Endothelial cell of umbilical vein (primary cell): ENCODE results near the gene KCNA3. TPM values are rescaled to one million over a fixed set of nuclear protein-coding genes. Genes with fewer than 3 reads are reported as not detected.

Source experiments
- BruUV-seq: library from RNA; stranded (reverse); fragments of 400-500 nt; replicated peaks from 2 replicates; lab custom pipeline; 2021; lab: Mats Ljungman, UMichigan
- CTCF ChIA-PET: fragments of 300-600, 350-600 bp; sonication (Branson Sonifier 250); formaldehyde crosslinking; loops from one replicate; lab custom pipeline; 2021; ENCODE audit warnings: antibody characterized with exemption, inconsistent platforms; lab: Charles Lee
- POLR2A ChIA-PET: fragments of 300-600, 350-600 bp; sonication (Branson Sonifier 250); formaldehyde crosslinking; loops from one replicate; lab custom pipeline; 2021; ENCODE audit warnings: antibody characterized with exemption, inconsistent platforms; lab: Charles Lee
- DNase-seq: peaks from one replicate; pipeline ENCODE4 v3.0.0-alpha.2; 2011; ENCODE audit warnings: low read depth, low spot score
- FAIRE-seq: peaks from 2 replicates; lab custom pipeline; 2011; peaks lifted over from hg19 to GRCh38; lab: Jason Lieb, UNC
- H2AFZ ChIP-seq: 2 replicates; pipeline ENCODE4 v1.6.0; 2012; ENCODE audit warnings: low read depth, low read length, control low read depth, inconsistent platforms
- H3K27ac ChIP-seq: 2 replicates; pipeline ENCODE4 v1.5.1; 2011; ENCODE audit warnings: low read depth, mild to moderate bottlenecking, control low read depth, low read length, moderate library complexity; ENCODE audit not compliant: insufficient read depth
- H3K27me3 ChIP-seq, 2 experiments: 2 replicates each; pipeline versions ENCODE4 v1.6.0 to v1.6.1; 2011; ENCODE audit warnings: low read length in 2 of 2, mixed read lengths in 1 of 2; ENCODE audit not compliant: control insufficient read depth in 2 of 2, insufficient read depth in 2 of 2
- H3K36me3 ChIP-seq, 2 experiments: 2 replicates in 1 of 2; 3 replicates in 1 of 2; pipeline ENCODE4 v1.5.1; 2011; ENCODE audit warnings: low read length in 2 of 2, mild to moderate bottlenecking in 1 of 2, moderate library complexity in 1 of 2; ENCODE audit not compliant: control insufficient read depth in 2 of 2, insufficient read depth in 2 of 2; ENCODE audit errors: extremely low read depth in 1 of 2
- H3K4me1 ChIP-seq: 3 replicates; pipeline ENCODE4 v1.5.1; 2011; ENCODE audit warnings: mild to moderate bottlenecking, low read length; ENCODE audit not compliant: control insufficient read depth, insufficient read depth; ENCODE audit errors: extremely low read depth
- H3K4me2 ChIP-seq: 2 replicates; pipeline ENCODE4 v1.6.1; 2011; ENCODE audit warnings: low read length, control low read depth, mixed read lengths; ENCODE audit not compliant: insufficient read depth
- H3K4me3 ChIP-seq, 3 experiments: fragments of 200-600 bp in 1 of 3; sonication (generic), shearing (Covaris generic) in 1 of 3; replicated peaks in 1 of 3; 2 replicates each; pipeline ENCODE4 v1.5.1; 2011 to 2016; ENCODE audit warnings: control low read depth in 3 of 3, low read length in 3 of 3, mild to moderate bottlenecking in 2 of 3, inconsistent platforms in 1 of 3, low read depth in 1 of 3, moderate library complexity in 1 of 3; ENCODE audit not compliant: insufficient read depth in 1 of 3
- H3K79me2 ChIP-seq: 2 replicates; pipeline ENCODE4 v1.6.0; 2012; ENCODE audit warnings: low read length, inconsistent platforms; ENCODE audit not compliant: control insufficient read depth, insufficient read depth
- H3K9ac ChIP-seq: replicated peaks from 2 replicates; pipeline ENCODE3; 2011; ENCODE audit warnings: low read length, control low read depth; ENCODE audit not compliant: insufficient read depth; ENCODE audit errors: extremely low read depth
- H3K9me1 ChIP-seq: replicated peaks from 3 replicates; pipeline ENCODE4 v1.6.0; 2011; ENCODE audit warnings: mild to moderate bottlenecking, low read length; ENCODE audit not compliant: control insufficient read depth, insufficient read depth; ENCODE audit errors: extremely low read depth
- H3K9me3 ChIP-seq: replicated peaks from 2 replicates; pipeline ENCODE4 v1.5.1; 2012; ENCODE audit warnings: low read length, inconsistent platforms; ENCODE audit not compliant: control insufficient read depth, insufficient read depth
- H4K20me1 ChIP-seq: replicated peaks from 2 replicates; pipeline ENCODE3; 2011; ENCODE audit warnings: mild to moderate bottlenecking, low read length; ENCODE audit not compliant: control insufficient read depth, insufficient read depth; ENCODE audit errors: extremely low read depth
- CTCF ChIP-seq, 2 donors: IDR thresholded peaks; 1 replicate in 1 of 2; 2 replicates in 1 of 2; pipeline ENCODE4 v1.5.1; 2011; ENCODE audit warnings: low read length in 2 of 2, mild to moderate bottlenecking in 2 of 2, moderate library complexity in 2 of 2, control low read depth in 1 of 2, inconsistent platforms in 1 of 2, low read depth in 1 of 2; ENCODE audit not compliant: insufficient read depth in 1 of 2; ENCODE audit errors: extremely low read depth in 1 of 2
- EZH2 ChIP-seq: IDR thresholded peaks from 2 replicates; pipeline ENCODE4 v1.6.1; 2012; ENCODE audit warnings: borderline replicate concordance, low read depth, mild to moderate bottlenecking, moderate library complexity, low read length, inconsistent platforms; ENCODE audit not compliant: severe bottlenecking
- FOS ChIP-seq: IDR thresholded peaks from 2 replicates; pipeline ENCODE4 v1.6.1; 2011; ENCODE audit warnings: mild to moderate bottlenecking, low read length, moderate library complexity, borderline replicate concordance; ENCODE audit not compliant: insufficient read depth
- GATA2 ChIP-seq: IDR thresholded peaks from 2 replicates; pipeline ENCODE4 v1.7.0; 2011; ENCODE audit warnings: low read depth, mild to moderate bottlenecking, moderate library complexity, mixed read lengths, low read length; ENCODE audit not compliant: insufficient read length, insufficient read depth
- JUN ChIP-seq: IDR thresholded peaks from 2 replicates; pipeline ENCODE4 v1.6.1; 2011; ENCODE audit warnings: borderline replicate concordance, low read depth; ENCODE audit not compliant: insufficient read length, insufficient read depth
- MYC ChIP-seq: IDR thresholded peaks from one replicate; pipeline ENCODE4 v1.6.1; 2011; ENCODE audit warnings: mild to moderate bottlenecking, low read depth, low read length
- POLR2A ChIP-seq: IDR thresholded peaks from 2 replicates; pipeline ENCODE4 v1.6.1; 2012; ENCODE audit warnings: low read depth, mild to moderate bottlenecking, control low read depth, low read length
- POLR2AphosphoS5 ChIP-seq: IDR thresholded peaks from 2 replicates; pipeline ENCODE4 v1.6.1; 2012; ENCODE audit warnings: low read depth, mild to moderate bottlenecking, control low read depth, low read length, moderate library complexity; ENCODE audit not compliant: insufficient read depth
- dilution Hi-C: fragments of 300-500 bp; cut with MboI; formaldehyde crosslinking; loops from one replicate; pipeline ENCODE4 v1.15.0; 2019; ENCODE audit warnings: low sequenced_read_pairs; ENCODE audit not compliant: extremely low pct_ligation_motif_present
- intact Hi-C: fragments of 100-400 bp; cut with micrococcal nuclease; formaldehyde crosslinking; loops from one replicate; pipeline ENCODE4 v1.10.0; 2022
- polyA plus RNA-seq, 4 experiments: library from polyadenylated mRNA; depleted of rRNA in 3 of 4; stranded (reverse) in 3 of 4; unstranded in 1 of 4; fragments of >200 nt; gene quantifications; 2 replicates each; pipeline versions ENCODE4 v1.2.1 to v1.2.3, GENCODE V29; 2011 to 2012; ENCODE audit warnings: missing spikeins in 1 of 4
- total RNA-seq: library from RNA; stranded (reverse); gene quantifications from 2 replicates; pipeline ENCODE4 v1.2.3, GENCODE V29; 2021
- TF ChIP-seq, protein P1 (sequence below): IDR thresholded peaks from 2 replicates; pipeline ENCODE4 v1.6.1; 2011; ENCODE audit not compliant: insufficient read depth, insufficient read length

The KCNA3 gene
- total and polyA plus RNA-seq, 2 donors (not counting 3 experiments of a cell fraction or from before 2014, with no cell fraction given), result not detected

- no peak overlapping the region for H2AFZ ChIP-seq
- no peaks in the 10 kb centered on the region for H3K27me3 ChIP-seq
- no peak overlapping the region for H3K27ac ChIP-seq
- H3K36me3 ChIP-seq, result no peaks in the 10 kb centered on the region
- H4K20me1 ChIP-seq, result no peaks in the 10 kb centered on the region
- H3K4me1 ChIP-seq, result no peaks in the 10 kb centered on the region
- ChIA-PET CTCF (no interaction called here), POLR2A (no interaction called here)
- dilution Hi-C loops (no loop called here), intact Hi-C loops (no loop called here)
- no TSS peak for BruUV-seq
- FAIRE-seq (no peak), DNase-seq (no peak)
- H3K9me1 ChIP-seq, result no peaks in the 10 kb centered on the region
- H3K4me3 ChIP-seq, result no peak overlapping the region
- no peak overlapping the region for H3K9ac ChIP-seq
- TF ChIP-seq EZH2, result no peak
- no peak for TF ChIP-seq CTCF (IDR thresholded peaks at IDR 0.05; ENCODE audit: extremely low read depth in 1 of 2, insufficient read depth in 1 of 2, low read depth in 1 of 2, low read length in 2 of 2)
- TF ChIP-seq POLR2AphosphoS5, result no peak
- TF ChIP-seq JUN, result no peak
- no peak for TF ChIP-seq POLR2A
- TF ChIP-seq, protein P1, sequence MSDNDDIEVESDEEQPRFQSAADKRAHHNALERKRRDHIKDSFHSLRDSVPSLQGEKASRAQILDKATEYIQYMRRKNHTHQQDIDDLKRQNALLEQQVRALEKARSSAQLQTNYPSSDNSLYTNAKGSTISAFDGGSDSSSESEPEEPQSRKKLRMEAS, result no peak
- no peak for TF ChIP-seq MYC
- no peak for TF ChIP-seq FOS
- no peak for TF ChIP-seq GATA2
- H3K79me2 ChIP-seq, result no peaks in the 10 kb centered on the region
- H3K9me3 ChIP-seq, result no peaks in the 10 kb centered on the region
- no peak overlapping the region for H3K4me2 ChIP-seq
Measured at GRCh38 chr1:110684491-110684890, 9.8 kb upstream of the KCNA3 start.
